ENCODE measurements around the gene SULF2. TPM values are rescaled to one million over a fixed set of nuclear protein-coding genes. Genes with fewer than 3 reads are reported as not detected.

Gene SULF2
- total and polyA plus RNA-seq, 9 of the 15 experiments (the other 6 are each of a cell fraction or from before 2014, with no cell fraction given): 0.33 TPM; not detected in 8

- no peak for TF ChIP-seq MGA (IDR thresholded peaks at IDR 0.05)
- TF ChIP-seq ZBTB11 (CRISPR knock-in tag; IDR thresholded peaks at IDR 0.05): peak in 1 of 3 experiments; percentile 59; a peak in 1 of 6 replicates
Observed at GRCh38 chr20:47734870-47735269, 50.4 kb downstream of the SULF2 start (continued).
